ENCODE results near the gene LNX1. TPM values are rescaled to one million over a fixed set of nuclear protein-coding genes. Genes with fewer than 3 reads are reported as not detected.

The LNX1 gene
- total RNA-seq, 1 experiment from 2014 or later: 4.2 TPM

GRCh38 chr4:53490161-53490956 is 100.9 kb downstream of the LNX1 start:
- no peak overlapping the region for H3K4me3 Mint-ChIP-seq (ENCODE audit: low read depth, unreplicated experiment)
- no peaks in the 10 kb centered on the region for H3K27me3 Mint-ChIP-seq (ENCODE audit: unreplicated experiment)
- TF ChIP-seq, protein P1, sequence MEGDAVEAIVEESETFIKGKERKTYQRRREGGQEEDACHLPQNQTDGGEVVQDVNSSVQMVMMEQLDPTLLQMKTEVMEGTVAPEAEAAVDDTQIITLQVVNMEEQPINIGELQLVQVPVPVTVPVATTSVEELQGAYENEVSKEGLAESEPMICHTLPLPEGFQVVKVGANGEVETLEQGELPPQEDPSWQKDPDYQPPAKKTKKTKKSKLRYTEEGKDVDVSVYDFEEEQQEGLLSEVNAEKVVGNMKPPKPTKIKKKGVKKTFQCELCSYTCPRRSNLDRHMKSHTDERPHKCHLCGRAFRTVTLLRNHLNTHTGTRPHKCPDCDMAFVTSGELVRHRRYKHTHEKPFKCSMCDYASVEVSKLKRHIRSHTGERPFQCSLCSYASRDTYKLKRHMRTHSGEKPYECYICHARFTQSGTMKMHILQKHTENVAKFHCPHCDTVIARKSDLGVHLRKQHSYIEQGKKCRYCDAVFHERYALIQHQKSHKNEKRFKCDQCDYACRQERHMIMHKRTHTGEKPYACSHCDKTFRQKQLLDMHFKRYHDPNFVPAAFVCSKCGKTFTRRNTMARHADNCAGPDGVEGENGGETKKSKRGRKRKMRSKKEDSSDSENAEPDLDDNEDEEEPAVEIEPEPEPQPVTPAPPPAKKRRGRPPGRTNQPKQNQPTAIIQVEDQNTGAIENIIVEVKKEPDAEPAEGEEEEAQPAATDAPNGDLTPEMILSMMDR (IDR thresholded peaks at IDR 0.05; ENCODE audit: unreplicated experiment): no peak

DNA sequence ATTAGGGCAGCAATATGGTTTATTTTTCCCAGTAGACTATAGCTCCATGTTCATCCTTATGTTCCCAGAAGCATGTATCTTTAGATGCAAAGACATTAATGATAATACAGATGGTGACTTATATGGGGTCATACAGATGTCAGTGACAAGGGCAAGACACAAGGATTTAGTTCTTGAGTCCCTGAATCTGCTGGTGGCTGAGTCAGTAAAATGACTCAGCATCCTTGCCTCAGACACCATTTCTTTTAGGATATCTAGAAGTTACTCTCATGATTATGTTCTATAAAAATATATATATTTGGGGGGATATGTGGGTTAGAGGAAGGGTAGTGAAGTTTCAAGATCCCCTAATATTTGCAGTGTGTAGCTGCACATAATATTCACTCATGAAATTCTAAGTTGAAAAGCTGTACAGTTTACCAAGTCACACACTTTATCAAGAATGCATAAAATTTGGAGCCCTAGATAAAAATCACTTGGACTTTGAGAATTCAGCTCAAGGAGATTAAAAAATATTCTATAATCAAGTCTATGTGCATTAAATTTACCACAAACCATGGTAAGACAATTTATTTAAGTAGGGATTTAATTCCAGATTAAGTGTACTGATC is 101.9 kb downstream of the LNX1 start:
- no TSS peak for BruUV-seq (replicated peaks)
- Mint-ChIP-seq H3K9me3 (ENCODE audit: low read depth, unreplicated experiment) (no peaks in the 10 kb centered on the region), H3K4me1 (ENCODE audit: low read depth, unreplicated experiment) (no peaks in the 10 kb centered on the region), H3K27me3 (ENCODE audit: unreplicated experiment) (no peaks in the 10 kb centered on the region), H3K27ac (ENCODE audit: unreplicated experiment) (no peak overlapping the region), H3K4me3 (ENCODE audit: low read depth, unreplicated experiment) (no peak overlapping the region), H3K36me3 (ENCODE audit: insufficient read depth, unreplicated experiment) (no peaks in the 10 kb centered on the region)
- TF ChIP-seq, protein P1 (IDR thresholded peaks at IDR 0.05; ENCODE audit: unreplicated experiment): no peak
- intact Hi-C loops (cut with micrococcal nuclease; ENCODE audit: unreplicated experiment): no loop called here
- CTCF ChIA-PET: no interaction called here
- DNase-seq: no peak

More at GRCh38 chr4:53490161-53490956, 100.9 kb downstream of the LNX1 start:
- intact Hi-C loops (cut with micrococcal nuclease; ENCODE audit: unreplicated experiment): loop anchor here (5.0 kb wide), 1 partner anchor 312 kb away; no protein-coding TSS in a partner anchor
- Mint-ChIP-seq H3K36me3 (ENCODE audit: insufficient read depth, unreplicated experiment) (no peaks in the 10 kb centered on the region), H3K9me3 (ENCODE audit: low read depth, unreplicated experiment) (no peaks in the 10 kb centered on the region), H3K4me1 (ENCODE audit: low read depth, unreplicated experiment) (no peaks in the 10 kb centered on the region), H3K27ac (ENCODE audit: unreplicated experiment) (no peak overlapping the region)
- no TSS peak for BruUV-seq (replicated peaks)
- CTCF ChIA-PET: no interaction called here
- DNase-seq: no peak

DNA sequence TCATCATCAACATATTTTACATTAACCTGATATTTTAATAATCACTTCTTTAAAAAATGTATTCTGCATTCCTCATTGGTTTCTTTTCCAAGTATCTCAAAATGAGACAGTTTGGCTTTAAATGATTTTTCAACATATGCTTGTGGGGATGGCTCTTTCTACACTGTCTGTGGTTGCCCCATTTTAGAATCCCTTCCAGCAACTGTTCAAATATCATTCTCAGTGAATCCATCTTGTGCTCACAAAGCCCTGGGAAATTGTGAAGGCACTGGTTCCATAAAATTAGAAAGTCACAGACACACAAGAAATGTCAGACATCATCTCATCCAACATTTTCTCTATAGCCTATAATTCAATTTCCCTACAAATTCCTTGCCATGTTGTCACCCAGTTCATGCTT is 103.5 kb downstream of the LNX1 start:
- TF ChIP-seq, protein P1 (IDR thresholded peaks at IDR 0.05; ENCODE audit: unreplicated experiment): no peak
- no peak overlapping the region for H3K4me3 Mint-ChIP-seq (ENCODE audit: low read depth, unreplicated experiment)
- no peak for DNase-seq
- no peaks in the 10 kb centered on the region for H3K4me1 Mint-ChIP-seq (ENCODE audit: low read depth, unreplicated experiment)
- CTCF ChIA-PET: no interaction called here
- H3K27me3 Mint-ChIP-seq (ENCODE audit: unreplicated experiment): no peaks in the 10 kb centered on the region
- no TSS peak for BruUV-seq (replicated peaks)
- intact Hi-C loops (cut with micrococcal nuclease; ENCODE audit: unreplicated experiment): no loop called here
- H3K27ac Mint-ChIP-seq (ENCODE audit: unreplicated experiment): no peak overlapping the region
- H3K9me3 Mint-ChIP-seq (ENCODE audit: low read depth, unreplicated experiment): no peaks in the 10 kb centered on the region
- H3K36me3 Mint-ChIP-seq (ENCODE audit: insufficient read depth, unreplicated experiment): no peaks in the 10 kb centered on the region

GRCh38 chr4:53485658-53486040 is 105.6 kb downstream of the LNX1 start:
- CTCF ChIA-PET: no interaction called here
- H3K36me3 Mint-ChIP-seq (ENCODE audit: insufficient read depth, unreplicated experiment): no peaks in the 10 kb centered on the region
- no TSS peak for BruUV-seq (replicated peaks)
- intact Hi-C loops (cut with micrococcal nuclease; ENCODE audit: unreplicated experiment): no loop called here
- no peaks in the 10 kb centered on the region for H3K27me3 Mint-ChIP-seq (ENCODE audit: unreplicated experiment)
- no peaks in the 10 kb centered on the region for H3K4me1 Mint-ChIP-seq (ENCODE audit: low read depth, unreplicated experiment)
- H3K9me3 Mint-ChIP-seq (ENCODE audit: low read depth, unreplicated experiment): no peaks in the 10 kb centered on the region
- DNase-seq: no peak
- no peak overlapping the region for H3K27ac Mint-ChIP-seq (ENCODE audit: unreplicated experiment)
- H3K4me3 Mint-ChIP-seq (ENCODE audit: low read depth, unreplicated experiment): no peak overlapping the region
- TF ChIP-seq, protein P1 (IDR thresholded peaks at IDR 0.05; ENCODE audit: unreplicated experiment): no peak

Data from Calu3 (cell line).